H1 (cell line): Measurements from ENCODE around the gene NT5C3B. TPM values are rescaled to one million over a fixed set of nuclear protein-coding genes. Genes with fewer than 3 reads are reported as not detected.

Experiments used
- ASH2L ChIP-seq: fragments of 200-600, 300-600 bp; sonication (generic); IDR thresholded peaks from one replicate; pipeline ENCODE4 v1.7.1; 2017; ENCODE audit warnings: low read length
- BCL11A ChIP-seq, 2 experiments: IDR thresholded peaks; one replicate each; pipeline ENCODE4 v1.6.1; 2011; ENCODE audit warnings: low read depth in 2 of 2, low read length in 2 of 2, mild to moderate bottlenecking in 2 of 2
- EGR1 ChIP-seq: IDR thresholded peaks from 2 replicates; pipeline ENCODE4 v1.6.1; 2011; ENCODE audit warnings: low read depth, low read length, borderline replicate concordance
- FOSL1 ChIP-seq: IDR thresholded peaks from 2 replicates; pipeline ENCODE4 v1.6.1; 2011; ENCODE audit warnings: mild to moderate bottlenecking, low read depth, low read length, moderate library complexity; ENCODE audit not compliant: insufficient read depth
- HDAC2 ChIP-seq, 2 experiments: fragments of 300-600 bp in 1 of 2; sonication (generic) in 1 of 2; IDR thresholded peaks; 2 replicates each; pipeline ENCODE4 v1.6.1; 2011 to 2012; ENCODE audit warnings: low read depth in 2 of 2, low read length in 2 of 2, mild to moderate bottlenecking in 2 of 2, moderate library complexity in 2 of 2, borderline replicate concordance in 1 of 2, inconsistent platforms in 1 of 2
- PHF8 ChIP-seq: fragments of 200-600 bp; sonication (generic); conservative IDR thresholded peaks from 2 replicates; pipeline ENCODE4 v1.7.1; 2012; ENCODE audit warnings: low read depth, mild to moderate bottlenecking, inconsistent platforms, low read length, moderate library complexity
- POU5F1 ChIP-seq: IDR thresholded peaks from 2 replicates; pipeline ENCODE4 v1.6.1; 2011; ENCODE audit warnings: low read depth, mild to moderate bottlenecking, low read length, moderate library complexity
- RXRA ChIP-seq: IDR thresholded peaks from 2 replicates; pipeline ENCODE4 v1.6.1; 2011; ENCODE audit warnings: low read depth, mild to moderate bottlenecking, low read length, moderate library complexity; ENCODE audit not compliant: insufficient read depth
- SIRT6 ChIP-seq: IDR thresholded peaks from one replicate; pipeline ENCODE4 v1.7.1; 2012; ENCODE audit warnings: low read length, inconsistent platforms
- SP2 ChIP-seq: IDR thresholded peaks from 2 replicates; pipeline ENCODE4 v1.6.1; 2012; ENCODE audit warnings: mild to moderate bottlenecking, low read length, inconsistent platforms
- SUZ12 ChIP-seq: fragments of 200-600 bp; sonication (generic); IDR thresholded peaks from 2 replicates; pipeline ENCODE4 v1.6.1; 2012; ENCODE audit warnings: mild to moderate bottlenecking, inconsistent platforms, low read length, moderate library complexity, mixed read lengths
- polyA plus RNA-seq, 7 experiments: library from polyadenylated mRNA; depleted of rRNA in 3 of 7; stranded (reverse) in 5 of 7; unstranded in 2 of 7; fragments of >200 nt in 5 of 7; fragments of 200-250 nt in 2 of 7; gene quantifications; 1 replicate in 5 of 7; 2 replicates in 1 of 7; 4 replicates in 1 of 7; pipeline versions ENCODE4 v1.2.1 to v1.2.3, GENCODE V29; 2011 to 2013; ENCODE audit warnings: missing spikeins in 2 of 7, mixed read lengths in 2 of 7
- total RNA-seq: library from RNA; stranded (reverse); fragmentation: NEBNext Ultra II Directional; extraction: Animal tissue kit (Norgen Biotek cat#: 25700); gene quantifications from 2 replicates; pipeline ENCODE4 v1.2.1, GENCODE V29; 2021
- TF ChIP-seq, protein P1 (sequence below): fragments of 300-600 bp; sonication (generic); IDR thresholded peaks from 2 replicates; pipeline ENCODE4 v1.7.1; 2012; ENCODE audit warnings: low read length, moderate library complexity, mild to moderate bottlenecking, inconsistent platforms; ENCODE audit not compliant: insufficient replicate concordance

Gene NT5C3B
- total and polyA plus RNA-seq, 2 of the 8 experiments (the other 6 are each of a cell fraction or from before 2014, with no cell fraction given) = 68.7 to 94.5 TPM

DNA sequence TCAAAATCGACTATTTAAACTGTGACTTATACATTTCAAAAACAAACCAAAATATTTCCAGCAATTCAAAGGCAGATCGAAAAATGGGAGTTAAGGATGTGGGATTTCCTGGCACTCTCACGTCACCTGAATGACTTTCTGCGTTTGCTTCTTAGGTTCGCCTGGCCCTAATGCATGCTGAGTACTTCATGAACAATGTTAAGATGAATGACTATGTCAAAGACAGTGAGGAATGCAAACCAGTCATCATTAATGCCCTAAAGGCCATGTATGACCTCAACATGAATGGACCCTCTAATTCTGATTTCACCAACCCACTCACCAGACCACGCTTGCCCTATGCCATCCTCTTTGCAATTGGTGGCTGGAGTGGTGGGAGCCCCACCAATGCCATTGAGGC is 8.9 kb upstream of the NT5C3B start (continued):
- TF ChIP-seq, protein P1, sequence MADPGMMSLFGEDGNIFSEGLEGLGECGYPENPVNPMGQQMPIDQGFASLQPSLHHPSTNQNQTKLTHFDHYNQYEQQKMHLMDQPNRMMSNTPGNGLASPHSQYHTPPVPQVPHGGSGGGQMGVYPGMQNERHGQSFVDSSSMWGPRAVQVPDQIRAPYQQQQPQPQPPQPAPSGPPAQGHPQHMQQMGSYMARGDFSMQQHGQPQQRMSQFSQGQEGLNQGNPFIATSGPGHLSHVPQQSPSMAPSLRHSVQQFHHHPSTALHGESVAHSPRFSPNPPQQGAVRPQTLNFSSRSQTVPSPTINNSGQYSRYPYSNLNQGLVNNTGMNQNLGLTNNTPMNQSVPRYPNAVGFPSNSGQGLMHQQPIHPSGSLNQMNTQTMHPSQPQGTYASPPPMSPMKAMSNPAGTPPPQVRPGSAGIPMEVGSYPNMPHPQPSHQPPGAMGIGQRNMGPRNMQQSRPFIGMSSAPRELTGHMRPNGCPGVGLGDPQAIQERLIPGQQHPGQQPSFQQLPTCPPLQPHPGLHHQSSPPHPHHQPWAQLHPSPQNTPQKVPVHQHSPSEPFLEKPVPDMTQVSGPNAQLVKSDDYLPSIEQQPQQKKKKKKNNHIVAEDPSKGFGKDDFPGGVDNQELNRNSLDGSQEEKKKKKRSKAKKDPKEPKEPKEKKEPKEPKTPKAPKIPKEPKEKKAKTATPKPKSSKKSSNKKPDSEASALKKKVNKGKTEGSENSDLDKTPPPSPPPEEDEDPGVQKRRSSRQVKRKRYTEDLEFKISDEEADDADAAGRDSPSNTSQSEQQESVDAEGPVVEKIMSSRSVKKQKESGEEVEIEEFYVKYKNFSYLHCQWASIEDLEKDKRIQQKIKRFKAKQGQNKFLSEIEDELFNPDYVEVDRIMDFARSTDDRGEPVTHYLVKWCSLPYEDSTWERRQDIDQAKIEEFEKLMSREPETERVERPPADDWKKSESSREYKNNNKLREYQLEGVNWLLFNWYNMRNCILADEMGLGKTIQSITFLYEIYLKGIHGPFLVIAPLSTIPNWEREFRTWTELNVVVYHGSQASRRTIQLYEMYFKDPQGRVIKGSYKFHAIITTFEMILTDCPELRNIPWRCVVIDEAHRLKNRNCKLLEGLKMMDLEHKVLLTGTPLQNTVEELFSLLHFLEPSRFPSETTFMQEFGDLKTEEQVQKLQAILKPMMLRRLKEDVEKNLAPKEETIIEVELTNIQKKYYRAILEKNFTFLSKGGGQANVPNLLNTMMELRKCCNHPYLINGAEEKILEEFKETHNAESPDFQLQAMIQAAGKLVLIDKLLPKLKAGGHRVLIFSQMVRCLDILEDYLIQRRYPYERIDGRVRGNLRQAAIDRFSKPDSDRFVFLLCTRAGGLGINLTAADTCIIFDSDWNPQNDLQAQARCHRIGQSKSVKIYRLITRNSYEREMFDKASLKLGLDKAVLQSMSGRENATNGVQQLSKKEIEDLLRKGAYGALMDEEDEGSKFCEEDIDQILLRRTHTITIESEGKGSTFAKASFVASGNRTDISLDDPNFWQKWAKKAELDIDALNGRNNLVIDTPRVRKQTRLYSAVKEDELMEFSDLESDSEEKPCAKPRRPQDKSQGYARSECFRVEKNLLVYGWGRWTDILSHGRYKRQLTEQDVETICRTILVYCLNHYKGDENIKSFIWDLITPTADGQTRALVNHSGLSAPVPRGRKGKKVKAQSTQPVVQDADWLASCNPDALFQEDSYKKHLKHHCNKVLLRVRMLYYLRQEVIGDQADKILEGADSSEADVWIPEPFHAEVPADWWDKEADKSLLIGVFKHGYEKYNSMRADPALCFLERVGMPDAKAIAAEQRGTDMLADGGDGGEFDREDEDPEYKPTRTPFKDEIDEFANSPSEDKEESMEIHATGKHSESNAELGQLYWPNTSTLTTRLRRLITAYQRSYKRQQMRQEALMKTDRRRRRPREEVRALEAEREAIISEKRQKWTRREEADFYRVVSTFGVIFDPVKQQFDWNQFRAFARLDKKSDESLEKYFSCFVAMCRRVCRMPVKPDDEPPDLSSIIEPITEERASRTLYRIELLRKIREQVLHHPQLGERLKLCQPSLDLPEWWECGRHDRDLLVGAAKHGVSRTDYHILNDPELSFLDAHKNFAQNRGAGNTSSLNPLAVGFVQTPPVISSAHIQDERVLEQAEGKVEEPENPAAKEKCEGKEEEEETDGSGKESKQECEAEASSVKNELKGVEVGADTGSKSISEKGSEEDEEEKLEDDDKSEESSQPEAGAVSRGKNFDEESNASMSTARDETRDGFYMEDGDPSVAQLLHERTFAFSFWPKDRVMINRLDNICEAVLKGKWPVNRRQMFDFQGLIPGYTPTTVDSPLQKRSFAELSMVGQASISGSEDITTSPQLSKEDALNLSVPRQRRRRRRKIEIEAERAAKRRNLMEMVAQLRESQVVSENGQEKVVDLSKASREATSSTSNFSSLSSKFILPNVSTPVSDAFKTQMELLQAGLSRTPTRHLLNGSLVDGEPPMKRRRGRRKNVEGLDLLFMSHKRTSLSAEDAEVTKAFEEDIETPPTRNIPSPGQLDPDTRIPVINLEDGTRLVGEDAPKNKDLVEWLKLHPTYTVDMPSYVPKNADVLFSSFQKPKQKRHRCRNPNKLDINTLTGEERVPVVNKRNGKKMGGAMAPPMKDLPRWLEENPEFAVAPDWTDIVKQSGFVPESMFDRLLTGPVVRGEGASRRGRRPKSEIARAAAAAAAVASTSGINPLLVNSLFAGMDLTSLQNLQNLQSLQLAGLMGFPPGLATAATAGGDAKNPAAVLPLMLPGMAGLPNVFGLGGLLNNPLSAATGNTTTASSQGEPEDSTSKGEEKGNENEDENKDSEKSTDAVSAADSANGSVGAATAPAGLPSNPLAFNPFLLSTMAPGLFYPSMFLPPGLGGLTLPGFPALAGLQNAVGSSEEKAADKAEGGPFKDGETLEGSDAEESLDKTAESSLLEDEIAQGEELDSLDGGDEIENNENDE = no peak
- TF ChIP-seq BCL11A (IDR thresholded peaks at IDR 0.05; ENCODE audit: low read depth in 2 of 2, low read length in 2 of 2) = no peak
- TF ChIP-seq SP2 = no peak
- no peak for TF ChIP-seq SIRT6
- no peak for TF ChIP-seq RXRA
- TF ChIP-seq PHF8 = no peak
- TF ChIP-seq FOSL1 = no peak
- no peak for TF ChIP-seq SUZ12
- no peak for TF ChIP-seq EGR1
- no peak for TF ChIP-seq POU5F1
- no peak for TF ChIP-seq HDAC2 (IDR thresholded peaks at IDR 0.05; ENCODE audit: borderline replicate concordance in 1 of 2, low read depth in 2 of 2, low read length in 2 of 2)
- TF ChIP-seq ASH2L = no peak
